ENCODE measurements around the gene AMD1. TPM values are rescaled to one million over a fixed set of nuclear protein-coding genes. Genes with fewer than 3 reads are reported as not detected.
"Not testable (repeated sequence)": the region's sequence is repeated elsewhere in the genome, so short reads cannot be mapped to it uniquely, and the experiment has no call there.

The AMD1 gene
- total RNA-seq (10 to 100 TPM; 68.0 to 68.1 TPM), polyA plus RNA-seq (10 to 100 TPM; 35.9 to 45.6 (median 44.7) TPM), total RNA-seq (197 to 430 (median 344) reads per million in 6 experiments)

GRCh38 chr6:110873981-110874879 is at the start of gene AMD1:
TSS of gene AMD1 (plus strand) at chr6:110874785. CDS start at chr6:110875106, 321 bp downstream.
- DNase-seq, result peak; percentile 86 to 98 (median 96)
- H3K4me1 Mint-ChIP-seq, result peaks cover 13 to 33% (median 29%) of the 10 kb centered on the region in 4 donors
- H3K4me3 Mint-ChIP-seq, result peak within 1 kb of the TSS; percentile 92 to 100 (median 99)
- peak; percentile 70 to 76 for ATAC-seq
- H3K27me3 Mint-ChIP-seq, result no peaks in the 10 kb centered on the region
- H3K9me3 Mint-ChIP-seq, result no peaks in the 10 kb centered on the region
- H3K36me3 Mint-ChIP-seq, result no peaks in the 10 kb centered on the region
- POLR2A ChIA-PET, result interaction anchor here (0.5 to 8.0 kb wide), 37 partner anchors 9 to 1779 kb away, joined by 3 to 346 read pairs (median 4); partner anchors contain the start of genes AK9, CD164, CDK19 and CEP57L1
- peak within 1 kb of the TSS; percentile 97 to 100 (median 99) for H3K27ac Mint-ChIP-seq

- POLR2A ChIA-PET, result interaction anchor here (1.0 kb wide), 1 partner anchor 48 kb away, joined by 3 read pairs; no protein-coding TSS in a partner anchor
- no peak overlapping the region for H3K27ac Mint-ChIP-seq
- H3K27me3 Mint-ChIP-seq, result no peaks in the 10 kb centered on the region
- H3K4me1 Mint-ChIP-seq, result peaks cover 0 to 11% (median 0%) of the 10 kb centered on the region in 4 donors
- H3K9me3 Mint-ChIP-seq, result no peaks in the 10 kb centered on the region
- H3K4me3 Mint-ChIP-seq, result no peak overlapping the region
- H3K36me3 Mint-ChIP-seq, result no peaks in the 10 kb centered on the region
- no peak for DNase-seq
- no peak for ATAC-seq
Measured at GRCh38 chr6:110826236-110827129, 48.1 kb upstream of the AMD1 start.

- peak overlapping the region in 1 of 10 donors; percentile 48 for H3K27ac Mint-ChIP-seq
- no peak overlapping the region for H3K4me3 Mint-ChIP-seq
- H3K9me3 Mint-ChIP-seq, result no peaks in the 10 kb centered on the region
- DNase-seq (no peak), ATAC-seq (no peak)
- H3K36me3 Mint-ChIP-seq, result no peaks in the 10 kb centered on the region
- H3K4me1 Mint-ChIP-seq, result peaks cover 0 to 9% (median 0%) of the 10 kb centered on the region in 4 donors
- H3K27me3 Mint-ChIP-seq, result no peaks in the 10 kb centered on the region
- POLR2A ChIA-PET, result no interaction called here
Measured at GRCh38 chr6:110828396-110828795, 46.2 kb upstream of the AMD1 start.

GRCh38 chr6:110831405-110831804 is 43.2 kb upstream of the AMD1 start:
- H3K9me3 Mint-ChIP-seq, result no peaks in the 10 kb centered on the region
- no peaks in the 10 kb centered on the region for H3K27me3 Mint-ChIP-seq
- POLR2A ChIA-PET, result no interaction called here

GRCh38 chr6:110833831-110834230 is 40.8 kb upstream of the AMD1 start:
- no peaks in the 10 kb centered on the region for H3K27me3 Mint-ChIP-seq
- H3K4me3 Mint-ChIP-seq, result no peak overlapping the region
- POLR2A ChIA-PET, result no interaction called here
- no peaks in the 10 kb centered on the region for H3K4me1 Mint-ChIP-seq
- H3K36me3 Mint-ChIP-seq, result no peaks in the 10 kb centered on the region
- no peak overlapping the region for H3K27ac Mint-ChIP-seq
- no peak for ATAC-seq
- no peak for DNase-seq
- no peaks in the 10 kb centered on the region for H3K9me3 Mint-ChIP-seq

More at GRCh38 chr6:110831405-110831804, 43.2 kb upstream of the AMD1 start:
- no peak for ATAC-seq
- no peak for DNase-seq
- H3K4me3 Mint-ChIP-seq, result no peak overlapping the region
- H3K27ac Mint-ChIP-seq, result no peak overlapping the region
- H3K4me1 Mint-ChIP-seq, result peaks cover 0 to 3% (median 0%) of the 10 kb centered on the region in 4 donors
- H3K36me3 Mint-ChIP-seq, result no peaks in the 10 kb centered on the region

GRCh38 chr6:110835751-110836150 is 38.8 kb upstream of the AMD1 start:
- H3K4me3 Mint-ChIP-seq, POLR2A ChIA-PET, H3K9me3 Mint-ChIP-seq, H3K27ac Mint-ChIP-seq, DNase-seq, H3K27me3 Mint-ChIP-seq, H3K4me1 Mint-ChIP-seq, ATAC-seq, H3K36me3 Mint-ChIP-seq: not testable (repeated sequence)

- H3K27ac Mint-ChIP-seq, result no peak overlapping the region
- H3K27me3 Mint-ChIP-seq, result no peaks in the 10 kb centered on the region
- DNase-seq, result no peak
- POLR2A ChIA-PET, result interaction anchor here (0.9 kb wide), 1 partner anchor 9 kb away, joined by 5 read pairs; no protein-coding TSS in a partner anchor
- H3K4me3 Mint-ChIP-seq, result no peak overlapping the region
- H3K9me3 Mint-ChIP-seq, result no peaks in the 10 kb centered on the region
- no peaks in the 10 kb centered on the region for H3K36me3 Mint-ChIP-seq
- no peak for ATAC-seq
- H3K4me1 Mint-ChIP-seq, result peaks cover 0 to 3% (median 0%) of the 10 kb centered on the region in 4 donors
Measured at GRCh38 chr6:110841266-110841665, 33.3 kb upstream of the AMD1 start.

- POLR2A ChIA-PET, result no interaction called here
- H3K27ac Mint-ChIP-seq, result no peak overlapping the region
- no peaks in the 10 kb centered on the region for H3K36me3 Mint-ChIP-seq
- no peaks in the 10 kb centered on the region for H3K9me3 Mint-ChIP-seq
- H3K4me1 Mint-ChIP-seq, result no peaks in the 10 kb centered on the region
- DNase-seq (no peak), ATAC-seq (no peak)
- H3K27me3 Mint-ChIP-seq, result no peaks in the 10 kb centered on the region
- H3K4me3 Mint-ChIP-seq, result no peak overlapping the region
Measured at GRCh38 chr6:110849781-110850180, 24.8 kb upstream of the AMD1 start.

- POLR2A ChIA-PET, result interaction anchor here (1.0 kb wide), 1 partner anchor 12 kb away, joined by 3 read pairs; no protein-coding TSS in a partner anchor
- ATAC-seq (no peak), DNase-seq (no peak)
- H3K4me3 Mint-ChIP-seq, result no peak overlapping the region
- H3K4me1 Mint-ChIP-seq, result no peaks in the 10 kb centered on the region
- no peaks in the 10 kb centered on the region for H3K36me3 Mint-ChIP-seq
- no peak overlapping the region for H3K27ac Mint-ChIP-seq
- H3K9me3 Mint-ChIP-seq, result no peaks in the 10 kb centered on the region
- no peaks in the 10 kb centered on the region for H3K27me3 Mint-ChIP-seq
Measured at GRCh38 chr6:110852773-110853172, 21.8 kb upstream of the AMD1 start.

GRCh38 chr6:110853754-110854477 is 20.7 kb upstream of the AMD1 start:
- Mint-ChIP-seq H3K27me3 (no peaks in the 10 kb centered on the region), H3K27ac (no peak overlapping the region), H3K4me1 (no peaks in the 10 kb centered on the region), H3K4me3 (no peak overlapping the region), H3K36me3 (no peaks in the 10 kb centered on the region), H3K9me3 (no peaks in the 10 kb centered on the region)
- no peak for ATAC-seq
- DNase-seq, result no peak
- POLR2A ChIA-PET, result no interaction called here

- H3K4me1 Mint-ChIP-seq, result peaks cover 0 to 11% (median 4%) of the 10 kb centered on the region in 4 donors
- no peaks in the 10 kb centered on the region for H3K27me3 Mint-ChIP-seq
- no peak overlapping the region for H3K27ac Mint-ChIP-seq
- no peaks in the 10 kb centered on the region for H3K36me3 Mint-ChIP-seq
- H3K9me3 Mint-ChIP-seq, result no peaks in the 10 kb centered on the region
- DNase-seq (no peak), ATAC-seq (no peak)
- H3K4me3 Mint-ChIP-seq, result no peak overlapping the region
- POLR2A ChIA-PET, result no interaction called here
Measured at GRCh38 chr6:110856296-110856695, 18.3 kb upstream of the AMD1 start.

GRCh38 chr6:110858016-110858415 is 16.6 kb upstream of the AMD1 start:
- peak overlapping the region in 1 of 10 donors; percentile 75 for H3K27ac Mint-ChIP-seq
- H3K9me3 Mint-ChIP-seq, result no peaks in the 10 kb centered on the region
- DNase-seq (no peak), ATAC-seq (no peak)
- POLR2A ChIA-PET, result no interaction called here
- H3K27me3 Mint-ChIP-seq, result no peaks in the 10 kb centered on the region
- peaks cover 0 to 11% (median 4%) of the 10 kb centered on the region in 4 donors for H3K4me1 Mint-ChIP-seq
- H3K4me3 Mint-ChIP-seq, result no peak overlapping the region
- H3K36me3 Mint-ChIP-seq, result no peaks in the 10 kb centered on the region
